Cerebellar nuclear complex (tissue), 1 donor: Measurements from ENCODE around the gene VCX3A.
"Not testable (repeated sequence)": the region's sequence is repeated elsewhere in the genome, so short reads cannot be mapped to it uniquely, and the experiment has no call there.

Experiments
- DNase-seq, 2 experiments: peaks; one replicate each; lab custom pipeline; 2025; lab: John Stamatoyannopoulos, UW

VCX3A gene

GRCh38 chrX:6535018-6535417, at the start of gene VCX3A:
VCX3A (minus strand) TSS chrX:6535118; CDS start chrX:6534497, 621 bp downstream.
- not testable (repeated sequence) for DNase-seq

GRCh38 chrX:6574762-6575161, 39.8 kb upstream of the VCX3A start:
- DNase-seq: no peak

GRCh38 chrX:6568031-6568430, 33.1 kb upstream of the VCX3A start:
- no peak for DNase-seq

- no peak for DNase-seq
Measured at GRCh38 chrX:6558979-6559378, 24.1 kb upstream of the VCX3A start.

- no peak for DNase-seq
Measured at GRCh38 chrX:6557690-6558089, 22.8 kb upstream of the VCX3A start.

- no peak for DNase-seq
Measured at GRCh38 chrX:6550999-6551398, 16.1 kb upstream of the VCX3A start.

- DNase-seq: no peak
Measured at GRCh38 chrX:6545712-6546111, 10.8 kb upstream of the VCX3A start.

- DNase-seq: no peak
Measured at GRCh38 chrX:6526564-6527136, 8.3 kb downstream of the VCX3A start.

GRCh38 chrX:6517376-6517775, 17.5 kb downstream of the VCX3A start:
- DNase-seq: no peak

GRCh38 chrX:6506444-6506843, 28.5 kb downstream of the VCX3A start:
- no peak for DNase-seq

- DNase-seq: no peak
Measured at GRCh38 chrX:6505960-6506359, 29.0 kb downstream of the VCX3A start.

GRCh38 chrX:6500719-6501118, 34.2 kb downstream of the VCX3A start:
- DNase-seq: no peak

- no peak for DNase-seq
Measured at GRCh38 chrX:6498324-6498723, 36.6 kb downstream of the VCX3A start.
